Measurements from ENCODE around the gene CHCHD6. TPM values are rescaled to one million over a fixed set of nuclear protein-coding genes. Genes with fewer than 3 reads are reported as not detected.

The CHCHD6 gene
- total RNA-seq, 2 experiments from 2014 or later = 17.2 to 17.7 TPM

- Mint-ChIP-seq H3K4me1 (ENCODE audit: low read depth) (peaks cover 2% of the 10 kb centered on the region), H3K36me3 (ENCODE audit: low read depth) (peaks cover 3% of the 10 kb centered on the region), H3K9me3 (no peaks in the 10 kb centered on the region), H3K27ac (no peak overlapping the region), H3K4me3 (no peak overlapping the region), H3K27me3 (ENCODE audit: low read depth) (no peaks in the 10 kb centered on the region)
- CTCF ChIA-PET = interaction anchor here (0.6 to 2.2 kb wide), 7 partner anchors 10 to 795 kb away, joined by 3 to 6 read pairs (median 3); no protein-coding TSS in a partner anchor
- intact Hi-C loops (cut with micrococcal nuclease) = loop anchor here (1.0 kb wide), 2 partner anchors 230 to 792 kb away; no protein-coding TSS in a partner anchor
- DNase-seq = peak; percentile 77
Observed at GRCh38 chr3:126752303-126753190, 48.5 kb downstream of the CHCHD6 start.

GRCh38 chr3:126753191-126754160 is 49.4 kb downstream of the CHCHD6 start:
- intact Hi-C loops (cut with micrococcal nuclease) = no loop called here
- Mint-ChIP-seq H3K4me3 (no peak overlapping the region), H3K4me1 (ENCODE audit: low read depth) (no peaks in the 10 kb centered on the region), H3K27ac (no peak overlapping the region), H3K36me3 (ENCODE audit: low read depth) (peaks cover 3% of the 10 kb centered on the region), H3K27me3 (ENCODE audit: low read depth) (no peaks in the 10 kb centered on the region), H3K9me3 (no peaks in the 10 kb centered on the region)
- CTCF ChIA-PET = interaction anchor here (1.1 kb wide), 1 partner anchor 9 kb away, joined by 4 read pairs; no protein-coding TSS in a partner anchor
- no peak for DNase-seq

- H3K9me3 Mint-ChIP-seq = no peaks in the 10 kb centered on the region
- DNase-seq = no peak
- H3K4me1 Mint-ChIP-seq (ENCODE audit: low read depth) = no peaks in the 10 kb centered on the region
- H3K27me3 Mint-ChIP-seq (ENCODE audit: low read depth) = no peaks in the 10 kb centered on the region
- no peaks in the 10 kb centered on the region for H3K36me3 Mint-ChIP-seq (ENCODE audit: low read depth)
- H3K27ac Mint-ChIP-seq = no peak overlapping the region
- no peak overlapping the region for H3K4me3 Mint-ChIP-seq
- CTCF ChIA-PET = interaction anchor here (1.4 kb wide), 1 partner anchor 8 kb away, joined by 3 read pairs; no protein-coding TSS in a partner anchor
- intact Hi-C loops (cut with micrococcal nuclease) = no loop called here
Observed at GRCh38 chr3:126755866-126756265, 51.8 kb downstream of the CHCHD6 start.

DNA sequence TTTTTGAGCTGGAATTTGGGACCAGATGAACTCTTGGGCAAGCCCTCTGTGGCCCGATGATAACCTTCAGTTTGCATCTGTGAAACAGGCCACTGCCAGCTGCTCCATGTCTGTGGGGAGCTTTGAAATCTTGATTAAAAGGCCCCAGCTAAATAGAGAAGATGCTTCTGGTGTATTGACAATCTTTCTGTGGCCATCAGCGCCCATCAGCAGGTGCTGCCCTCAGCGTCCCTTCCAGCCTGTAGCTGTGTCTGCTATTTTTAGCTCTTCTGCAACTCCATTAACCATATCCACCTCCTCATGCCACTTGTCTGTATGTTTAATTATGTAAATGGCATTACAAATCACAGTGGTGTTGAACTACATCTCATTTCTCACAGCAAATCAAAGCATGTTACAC is 54.0 kb downstream of the CHCHD6 start:
- CTCF ChIA-PET = interaction anchor here (1.3 kb wide), 1 partner anchor 785 kb away, joined by 3 read pairs; no protein-coding TSS in a partner anchor
- no peak overlapping the region for H3K4me3 Mint-ChIP-seq
- H3K27me3 Mint-ChIP-seq (ENCODE audit: low read depth) = no peaks in the 10 kb centered on the region
- H3K36me3 Mint-ChIP-seq (ENCODE audit: low read depth) = no peaks in the 10 kb centered on the region
- no peak for DNase-seq
- no peak overlapping the region for H3K27ac Mint-ChIP-seq
- no peaks in the 10 kb centered on the region for H3K9me3 Mint-ChIP-seq
- intact Hi-C loops (cut with micrococcal nuclease) = no loop called here
- no peaks in the 10 kb centered on the region for H3K4me1 Mint-ChIP-seq (ENCODE audit: low read depth)

- Mint-ChIP-seq H3K9me3 (no peaks in the 10 kb centered on the region), H3K27ac (no peak overlapping the region)
Observed at GRCh38 chr3:126758882-126759281, 54.8 kb downstream of the CHCHD6 start.

GRCh38 chr3:126760541-126760940 is 56.5 kb downstream of the CHCHD6 start:
- intact Hi-C loops (cut with micrococcal nuclease) = no loop called here
- H3K27ac Mint-ChIP-seq = no peak overlapping the region
- H3K36me3 Mint-ChIP-seq (ENCODE audit: low read depth) = peaks cover 14% of the 10 kb centered on the region
- no peak for DNase-seq
- H3K4me3 Mint-ChIP-seq = no peak overlapping the region
- H3K27me3 Mint-ChIP-seq (ENCODE audit: low read depth) = no peaks in the 10 kb centered on the region
- H3K9me3 Mint-ChIP-seq = no peaks in the 10 kb centered on the region
- H3K4me1 Mint-ChIP-seq (ENCODE audit: low read depth) = no peaks in the 10 kb centered on the region
- CTCF ChIA-PET = interaction anchor here (0.7 kb wide), 1 partner anchor 596 kb away, joined by 3 read pairs; no protein-coding TSS in a partner anchor

More at GRCh38 chr3:126758882-126759281, 54.8 kb downstream of the CHCHD6 start:
- DNase-seq = no peak
- H3K36me3 Mint-ChIP-seq (ENCODE audit: low read depth) = no peaks in the 10 kb centered on the region
- H3K4me1 Mint-ChIP-seq (ENCODE audit: low read depth) = no peaks in the 10 kb centered on the region
- no peak overlapping the region for H3K4me3 Mint-ChIP-seq
- no peaks in the 10 kb centered on the region for H3K27me3 Mint-ChIP-seq (ENCODE audit: low read depth)
- intact Hi-C loops (cut with micrococcal nuclease) = no loop called here
- CTCF ChIA-PET = no interaction called here

DNA sequence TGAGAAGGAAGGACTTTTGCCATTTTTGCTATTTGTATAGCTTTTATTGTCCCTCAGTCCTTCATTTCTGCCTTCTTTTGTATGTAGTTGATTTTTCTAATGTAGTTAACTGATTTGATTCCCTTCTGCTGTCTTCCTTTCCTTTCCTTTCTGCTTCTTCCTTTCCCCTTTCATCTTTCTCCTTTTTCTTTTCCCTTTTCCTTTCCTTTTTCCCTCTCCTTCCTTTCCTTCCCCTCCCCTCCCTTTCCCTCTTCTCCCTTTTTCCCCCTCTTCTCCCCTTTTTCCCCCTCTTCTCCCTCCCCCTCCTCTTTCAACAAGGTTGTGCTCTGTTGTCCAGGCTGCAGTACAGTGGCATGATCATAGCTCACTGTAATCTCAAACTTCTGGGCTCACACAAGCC is 59.0 kb downstream of the CHCHD6 start:
- no peak overlapping the region for H3K4me3 Mint-ChIP-seq
- peaks cover 9% of the 10 kb centered on the region for H3K9me3 Mint-ChIP-seq
- H3K27ac Mint-ChIP-seq = no peak overlapping the region

GRCh38 chr3:126765187-126766069 is 61.4 kb downstream of the CHCHD6 start:
- Mint-ChIP-seq H3K4me3 (no peak overlapping the region), H3K9me3 (peaks cover 21% of the 10 kb centered on the region), H3K27ac (no peak overlapping the region), H3K27me3 (ENCODE audit: low read depth) (no peaks in the 10 kb centered on the region), H3K4me1 (ENCODE audit: low read depth) (no peaks in the 10 kb centered on the region), H3K36me3 (ENCODE audit: low read depth) (peaks cover 45% of the 10 kb centered on the region)
- CTCF ChIA-PET = no interaction called here
- DNase-seq = no peak
- intact Hi-C loops (cut with micrococcal nuclease) = no loop called here

More for the DNA sequence above, 59.0 kb downstream of the CHCHD6 start:
- Mint-ChIP-seq H3K36me3 (ENCODE audit: low read depth) (peaks cover 38% of the 10 kb centered on the region), H3K4me1 (ENCODE audit: low read depth) (no peaks in the 10 kb centered on the region), H3K27me3 (ENCODE audit: low read depth) (no peaks in the 10 kb centered on the region)
- no peak for DNase-seq
- intact Hi-C loops (cut with micrococcal nuclease) = no loop called here
- CTCF ChIA-PET = interaction anchor here (0.6 to 1.3 kb wide), 2 partner anchors 10 to 220 kb away, joined by 3 to 4 read pairs; partner anchors contain the start of gene PLXNA1

DNA sequence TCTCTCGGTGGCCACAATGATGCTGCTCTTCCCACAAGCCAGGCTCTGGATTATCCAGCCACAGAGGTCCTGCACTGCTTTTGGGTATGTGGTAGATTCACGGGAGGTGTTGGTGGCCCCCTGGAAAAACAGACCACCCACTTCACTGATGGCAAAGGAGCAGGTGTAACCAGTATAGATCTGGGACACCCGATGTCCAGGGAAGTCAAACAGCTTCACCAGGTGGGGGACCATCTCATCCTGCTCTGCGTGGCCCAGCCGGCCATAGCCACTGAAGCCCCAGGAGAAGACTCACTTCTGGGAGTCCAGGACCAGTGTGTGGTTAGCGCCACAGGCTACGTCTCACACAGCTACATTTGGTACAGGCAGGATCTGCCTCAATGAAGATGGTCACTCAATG is 62.6 kb downstream of the CHCHD6 start:
- Mint-ChIP-seq H3K4me1 (ENCODE audit: low read depth) (no peaks in the 10 kb centered on the region), H3K27ac (no peak overlapping the region), H3K36me3 (ENCODE audit: low read depth) (peaks cover 50% of the 10 kb centered on the region), H3K4me3 (no peak overlapping the region), H3K27me3 (ENCODE audit: low read depth) (no peaks in the 10 kb centered on the region), H3K9me3 (peaks cover 30% of the 10 kb centered on the region)
- DNase-seq = no peak
- intact Hi-C loops (cut with micrococcal nuclease) = no loop called here
- CTCF ChIA-PET = no interaction called here

DNA sequence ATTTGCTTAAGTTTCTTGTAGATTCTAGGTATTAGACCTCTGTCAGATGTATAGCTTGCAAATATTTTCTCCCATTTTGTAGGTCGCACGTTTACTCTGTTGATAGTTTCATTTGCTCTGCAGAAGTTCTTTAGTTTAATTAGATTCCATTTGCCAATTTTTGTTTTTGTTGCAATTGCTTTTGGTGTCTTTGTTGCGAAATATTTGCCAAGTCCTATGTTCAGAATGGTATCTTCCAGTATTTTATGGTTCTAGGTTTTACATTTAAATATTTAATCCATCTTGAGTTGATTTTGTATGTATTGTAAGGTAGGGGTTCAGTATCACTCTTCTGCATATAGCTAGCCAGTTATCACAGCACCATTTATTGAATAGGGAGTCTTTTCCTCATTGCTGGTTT is 64.9 kb downstream of the CHCHD6 start:
- CTCF ChIA-PET = no interaction called here
- Mint-ChIP-seq H3K27ac (no peak overlapping the region), H3K27me3 (ENCODE audit: low read depth) (no peaks in the 10 kb centered on the region), H3K9me3 (peaks cover 39% of the 10 kb centered on the region), H3K4me1 (ENCODE audit: low read depth) (no peaks in the 10 kb centered on the region), H3K4me3 (no peak overlapping the region), H3K36me3 (ENCODE audit: low read depth) (peaks cover 60% of the 10 kb centered on the region)
- no peak for DNase-seq
- intact Hi-C loops (cut with micrococcal nuclease) = no loop called here

DNA sequence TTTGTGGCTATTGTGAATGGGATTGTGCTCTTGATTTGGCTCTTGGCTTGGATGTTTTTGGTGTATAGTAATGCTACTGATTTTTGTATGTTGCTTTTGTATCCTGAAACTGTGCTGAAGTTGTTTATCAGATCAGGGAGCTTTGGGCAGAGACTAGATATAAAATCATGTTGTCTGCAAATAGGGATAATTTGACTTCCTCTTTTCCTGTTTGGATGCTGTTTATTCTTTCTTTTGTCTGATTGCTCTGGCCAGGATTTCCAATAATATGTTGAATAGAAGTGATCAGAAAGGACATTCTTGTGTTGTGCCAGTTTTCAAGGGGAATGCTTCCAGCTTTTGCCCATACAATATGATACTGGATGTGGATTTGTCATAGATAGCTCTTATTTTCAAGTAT is 66.1 kb downstream of the CHCHD6 start:
- Mint-ChIP-seq H3K4me3 (no peak overlapping the region), H3K27ac (no peak overlapping the region), H3K4me1 (ENCODE audit: low read depth) (no peaks in the 10 kb centered on the region), H3K27me3 (ENCODE audit: low read depth) (no peaks in the 10 kb centered on the region), H3K36me3 (ENCODE audit: low read depth) (peaks cover 50% of the 10 kb centered on the region), H3K9me3 (peaks cover 39% of the 10 kb centered on the region)
- intact Hi-C loops (cut with micrococcal nuclease) = no loop called here
- no peak for DNase-seq
- CTCF ChIA-PET = no interaction called here

All from activated naive CD4-positive, alpha-beta T cell treated with anti-CD3 and anti-CD28 coated beads for 36 hours (primary cell).